Body of pancreas (tissue), 4 donors: ENCODE data around the gene CTDSPL2. TPM values are rescaled to one million over a fixed set of nuclear protein-coding genes. Genes with fewer than 3 reads are reported as not detected.
"Not testable (repeated sequence)": the region's sequence is repeated elsewhere in the genome, so short reads cannot be mapped to it uniquely, and the experiment has no call there.

ENCODE experiments used
- ATAC-seq: fragments of 150-250 bp; one replicate; pipeline ENCODE4 v1.9.1; 2016
- DNase-seq, 4 donors: peaks; one replicate each; pipeline ENCODE4 v3.0.0-alpha.2; 2019
- H3K27ac ChIP-seq, 4 donors: fragments of 200-600 bp; sonication (generic); 1 replicate in 3 of 4; 2 replicates in 1 of 4; pipeline versions ENCODE4 v1.5.1 to v1.6.1; 2016 to 2019; ENCODE audit warnings: mild to moderate bottlenecking in 1 of 4, mixed read lengths in 1 of 4, moderate library complexity in 1 of 4
- H3K27me3 ChIP-seq, 2 donors: fragments of 200-600 bp; sonication (generic); one replicate each; pipeline ENCODE4 v1.6.0; 2016; ENCODE audit warnings: mild to moderate bottlenecking in 1 of 2
- H3K36me3 ChIP-seq, 2 donors: fragments of 200-600 bp; sonication (generic); replicated peaks in 1 of 2; 2 replicates each; pipeline ENCODE4 v1.5.1; 2016; ENCODE audit warnings: low read depth in 2 of 2; ENCODE audit not compliant: insufficient read depth in 1 of 2
- H3K4me1 ChIP-seq: fragments of 200-600 bp; sonication (generic); one replicate; pipeline ENCODE4 v1.6.0; 2016
- H3K4me3 ChIP-seq, 2 donors: fragments of 200-600 bp; sonication (generic); 1 replicate in 1 of 2; 2 replicates in 1 of 2; pipeline ENCODE4 v1.5.1; 2016 to 2019
- H3K9me3 ChIP-seq, 3 donors: fragments of 200-600 bp; sonication (generic); 1 replicate in 2 of 3; 2 replicates in 1 of 3; pipeline ENCODE4 v1.5.1; 2016
- CTCF ChIP-seq, 7 experiments: fragments of 450-650 bp in 4 of 7; fragments of 200-600 bp in 3 of 7; sonication (generic) in 3 of 7; IDR thresholded peaks; one replicate each; pipeline ENCODE4 v1.5.1; 2016 to 2019; ENCODE audit warnings: antibody characterized with exemption in 7 of 7
- POLR2A ChIP-seq, 3 donors: fragments of 450-650 bp; IDR thresholded peaks; one replicate each; pipeline ENCODE4 v1.6.1; 2016; ENCODE audit warnings: antibody characterized with exemption in 3 of 3, mild to moderate bottlenecking in 2 of 3
- WGBS, 2 donors: methylation state at CpG; one replicate each; pipeline ENCODE4 v1.1.5; 2017; 5-methylcytosine and 5-hydroxymethylcytosine counted together
- intact Hi-C: fragments of 100-400 bp; cut with DNase I; formaldehyde crosslinking; loops from one replicate; pipeline ENCODE4 v1.15.1; 2023
- total RNA-seq, 2 donors: library from RNA; depleted of rRNA; stranded (reverse); fragments of >200 nt; gene quantifications; one replicate each; pipeline ENCODE4 v1.1.0, GENCODE V29; 2016

The CTDSPL2 gene
- total RNA-seq, 2 donors from 2014 or later, result 5.3 to 10.9 TPM

GRCh38 chr15:44537735-44538240 lies 110.4 kb downstream of the CTDSPL2 start:
- intact Hi-C loops, result no loop called here
- DNase-seq, result peak in 1 of 4 donors; percentile 12
- no peak for ATAC-seq

GRCh38 chr15:44541282-44541958 lies 114.0 kb downstream of the CTDSPL2 start:
- TF ChIP-seq POLR2A (IDR thresholded peaks at IDR 0.05) (no peak), CTCF (IDR thresholded peaks at IDR 0.05) (no peak)
- no peak for DNase-seq
- peak overlapping the region in 3 of 4 donors; percentile 5 to 44 (median 36) for H3K27ac ChIP-seq
- 84 to 94% methylated on average over 4 of the region's 4 CpGs for WGBS, 2 donors
- no peaks in the 10 kb centered on the region for H3K9me3 ChIP-seq
- ATAC-seq, result no peak
- no peaks in the 10 kb centered on the region for H3K27me3 ChIP-seq
- intact Hi-C loops, result no loop called here
- H3K4me1 ChIP-seq, result peaks cover 80% of the 10 kb centered on the region
- H3K4me3 ChIP-seq, result no peak overlapping the region
- peaks cover 0 to 1% of the 10 kb centered on the region in 2 donors for H3K36me3 ChIP-seq

More at GRCh38 chr15:44537735-44538240, 110.4 kb downstream of the CTDSPL2 start:
- Histone ChIP-seq H3K27ac (peak overlapping the region; percentile 96 to 100 (median 97)), H3K9me3 (no peaks in the 10 kb centered on the region), H3K27me3 (no peaks in the 10 kb centered on the region), H3K36me3 (peaks cover 0 to 1% of the 10 kb centered on the region in 2 donors), H3K4me3 (peak overlapping the region; percentile 75 to 84), H3K4me1 (peaks cover 60% of the 10 kb centered on the region)
- TF ChIP-seq POLR2A (IDR thresholded peaks at IDR 0.05), result no peak
- peak in 1 of 7 experiments; percentile 9 for TF ChIP-seq CTCF (IDR thresholded peaks at IDR 0.05)
- 4 to 5% methylated on average over 11 to 13 of the region's 13 CpGs for WGBS, 2 donors

- Histone ChIP-seq H3K9me3 (no peaks in the 10 kb centered on the region), H3K4me3 (no peak overlapping the region), H3K36me3 (peaks cover 0 to 1% of the 10 kb centered on the region in 2 donors), H3K4me1 (peaks cover 86% of the 10 kb centered on the region), H3K27me3 (no peaks in the 10 kb centered on the region), H3K27ac (peak overlapping the region in 1 of 4 donors; percentile 44)
- ATAC-seq (no peak), DNase-seq (no peak)
- no peak for TF ChIP-seq POLR2A (IDR thresholded peaks at IDR 0.05)
- no peak for TF ChIP-seq CTCF (IDR thresholded peaks at IDR 0.05)
- intact Hi-C loops, result no loop called here
Measured at GRCh38 chr15:44542596-44542995, 115.2 kb downstream of the CTDSPL2 start.

- H3K9me3 ChIP-seq, H3K4me3 ChIP-seq, DNase-seq, H3K27ac ChIP-seq, H3K27me3 ChIP-seq, ATAC-seq, H3K36me3 ChIP-seq, intact Hi-C loops: not testable (repeated sequence)
- H3K4me1 ChIP-seq, result peaks cover 67% of the 10 kb centered on the region
- 80 to 83% methylated on average over 5 of the region's 5 CpGs for WGBS, 2 donors
Measured at GRCh38 chr15:44544745-44545144, 117.3 kb downstream of the CTDSPL2 start.

- Histone ChIP-seq H3K4me3 (no peak overlapping the region), H3K4me1 (peaks cover 67% of the 10 kb centered on the region), H3K27ac (peak overlapping the region in 2 of 4 donors; percentile 25 to 33), H3K9me3 (no peaks in the 10 kb centered on the region), H3K27me3 (no peaks in the 10 kb centered on the region), H3K36me3 (no peaks in the 10 kb centered on the region)
- intact Hi-C loops, result no loop called here
- DNase-seq (no peak), ATAC-seq (no peak)
- 30 to 33% methylated on average over 5 of the region's 5 CpGs for WGBS, 2 donors
- peak in 2 of 7 experiments; percentile 9 to 18 for TF ChIP-seq CTCF (IDR thresholded peaks at IDR 0.05)
- TF ChIP-seq POLR2A (IDR thresholded peaks at IDR 0.05), result no peak
Measured at GRCh38 chr15:44545913-44546802, 118.7 kb downstream of the CTDSPL2 start.

GRCh38 chr15:44549152-44549551 lies 121.7 kb downstream of the CTDSPL2 start:
- WGBS, 2 donors, result 94 to 96% methylated on average over 9 of the region's 9 CpGs
- ATAC-seq, H3K9me3 ChIP-seq, H3K4me3 ChIP-seq, intact Hi-C loops, H3K27me3 ChIP-seq, DNase-seq, H3K27ac ChIP-seq: not testable (repeated sequence)
- Histone ChIP-seq H3K36me3 (peaks cover 5 to 16% of the 10 kb centered on the region in 2 donors), H3K4me1 (peaks cover 38% of the 10 kb centered on the region)
